HepG2 (cell line): Measurements from ENCODE around the gene B4GALT5. TPM values are rescaled to one million over a fixed set of nuclear protein-coding genes. Genes with fewer than 3 reads are reported as not detected.
A peak's percentile ranks its signal among the peaks of the same experiment; 100 is the strongest.

Experiments used
- ATAC-seq: fragments of 200-7000 bp; cut with Tn5 transposase; 3 replicates; pipeline ENCODE4 v1.9.1; 2020; ENCODE audit warnings: mild to moderate bottlenecking, moderate library complexity
- BruUV-seq: library from RNA; stranded (reverse); fragments of 400-500 nt; replicated peaks from 2 replicates; lab custom pipeline; 2021; lab: Mats Ljungman, UMichigan
- CTCF ChIA-PET: fragments of 300-600 bp; formaldehyde crosslinking; extraction: SDS; loops from one replicate; lab custom pipeline; 2021; ENCODE audit warnings: low total read pairs, inconsistent platforms, low intra/inter-chr PET ratio; lab: Yijun Ruan, JAX
- POLR2A ChIA-PET: fragments of 350-600 bp; sonication (Branson Sonifier 250); formaldehyde crosslinking; loops from one replicate; lab custom pipeline; 2020; ENCODE audit warnings: antibody characterized with exemption, inconsistent platforms; lab: Yijun Ruan, JAX
- DNase-seq: peaks from one replicate; pipeline ENCODE4 v3.0.0-alpha.2; 2015; ENCODE audit warnings: low spot score
- FAIRE-seq: peaks from 3 replicates; lab custom pipeline; 2011; peaks lifted over from hg19 to GRCh38; lab: Jason Lieb, UNC
- H2AFZ ChIP-seq: one replicate; pipeline ENCODE4 v1.6.1; 2011; ENCODE audit warnings: low read length, inconsistent platforms
- H3K27ac ChIP-seq: fragments of 300-600 bp; 3 replicates; pipeline ENCODE4 v1.8.0; 2011; ENCODE audit warnings: mixed run types, mild to moderate bottlenecking, mixed read lengths, low read length, inconsistent platforms; ENCODE audit not compliant: insufficient read depth; ENCODE audit errors: extremely low read length
- H3K27me3 ChIP-seq, 2 experiments: fragments of 200-600 bp in 1 of 2; 2 replicates in 1 of 2; 3 replicates in 1 of 2; pipeline versions ENCODE4 v1.6.0 to v1.8.0; 2011; ENCODE audit warnings: low read length in 2 of 2, mild to moderate bottlenecking in 2 of 2, moderate library complexity in 2 of 2, inconsistent platforms in 1 of 2; ENCODE audit not compliant: insufficient read depth in 2 of 2, control insufficient read depth in 1 of 2
- H3K36me3 ChIP-seq, 2 experiments: fragments of 200-600 bp in 1 of 2; replicated peaks in 1 of 2; 2 replicates in 1 of 2; 3 replicates in 1 of 2; pipeline versions ENCODE4 v1.5.1 to v1.8.0; 2011; ENCODE audit warnings: low read length in 2 of 2, inconsistent platforms in 1 of 2; ENCODE audit not compliant: insufficient read depth in 2 of 2, control insufficient read depth in 1 of 2
- H3K4me1 ChIP-seq: 2 replicates; pipeline ENCODE4 v1.5.1; 2012; ENCODE audit warnings: low read length, inconsistent platforms; ENCODE audit not compliant: insufficient read depth
- H3K4me2 ChIP-seq: 2 replicates; pipeline ENCODE4 v1.6.0; 2011; ENCODE audit warnings: low read depth, low read length, inconsistent platforms
- H3K4me3 ChIP-seq, 3 experiments: fragments of 200-600 bp in 1 of 3; sonication (generic), shearing (Covaris generic) in 1 of 3; replicated peaks in 1 of 3; 2 replicates each; pipeline ENCODE4 v1.5.1; 2011 to 2016; ENCODE audit warnings: low read length in 3 of 3, inconsistent platforms in 2 of 3, low read depth in 2 of 3, mild to moderate bottlenecking in 2 of 3, control low read depth in 1 of 3, mixed read lengths in 1 of 3; ENCODE audit not compliant: insufficient read depth in 1 of 3
- H3K79me2 ChIP-seq: one replicate; pipeline ENCODE4 v1.6.1; 2011; ENCODE audit warnings: low read length, inconsistent platforms; ENCODE audit not compliant: insufficient read depth
- H3K9ac ChIP-seq: 2 replicates; pipeline ENCODE4 v1.6.0; 2011; ENCODE audit warnings: mild to moderate bottlenecking, low read depth, low read length, inconsistent platforms; ENCODE audit not compliant: insufficient read depth
- H3K9me3 ChIP-seq: 2 replicates; pipeline ENCODE4 v1.5.1; 2012; ENCODE audit warnings: mild to moderate bottlenecking, low read length
- H4K20me1 ChIP-seq: 2 replicates; pipeline ENCODE4 v1.6.0; 2011; ENCODE audit warnings: inconsistent platforms, mild to moderate bottlenecking, low read length, moderate library complexity; ENCODE audit not compliant: insufficient read depth
- EHMT2 ChIP-seq: fragments of 200-600 bp; sonication (generic); IDR thresholded peaks from 2 replicates; pipeline ENCODE4 v1.7.0; 2017; ENCODE audit warnings: antibody characterized with exemption, low read depth, low read length, borderline replicate concordance
- GTF2F1 ChIP-seq: fragments of 150-350 bp; IDR thresholded peaks from 2 replicates; pipeline ENCODE4 v1.6.1; 2014; ENCODE audit warnings: low read length
- HNRNPK ChIP-seq: fragments of 200-400 bp; formaldehyde crosslinking; IDR thresholded peaks from 2 replicates; pipeline ENCODE4 v1.6.1; 2018; ENCODE audit warnings: low read length, low read depth, moderate library complexity, mild to moderate bottlenecking; ENCODE audit not compliant: poor library complexity, severe bottlenecking
- SALL1 ChIP-seq: sonication (generic); formaldehyde crosslinking; IDR thresholded peaks from 2 replicates; pipeline ENCODE4 v1.8.0; 2022; ENCODE audit warnings: mild to moderate bottlenecking, missing genetic modification reagents
- SPEN ChIP-seq: sonication (generic); formaldehyde crosslinking; IDR thresholded peaks from 2 replicates; pipeline ENCODE4 v1.5.1; 2020; ENCODE audit warnings: low read depth, mild to moderate bottlenecking, missing genetic modification reagents
- YY1 ChIP-seq: IDR thresholded peaks from 2 replicates; pipeline ENCODE4 v1.6.1; 2011; ENCODE audit warnings: low read length, low read depth, moderate library complexity, mild to moderate bottlenecking; ENCODE audit not compliant: insufficient read depth, insufficient replicate concordance
- ZNF331 ChIP-seq: sonication (generic); formaldehyde crosslinking; IDR thresholded peaks from 2 replicates; pipeline ENCODE4 v1.4.0; 2020; ENCODE audit warnings: missing genetic modification reagents
- ZNF556 ChIP-seq: sonication (generic); formaldehyde crosslinking; IDR thresholded peaks from 2 replicates; pipeline ENCODE4 v1.4.0; 2020; ENCODE audit warnings: mild to moderate bottlenecking, missing genetic modification reagents, borderline replicate concordance
- ZZZ3 ChIP-seq: sonication (generic); formaldehyde crosslinking; IDR thresholded peaks from 2 replicates; pipeline ENCODE4 v1.4.0; 2020; ENCODE audit warnings: missing genetic modification reagents, mild to moderate bottlenecking, borderline replicate concordance
- WGBS: methylation state at CpG from one replicate; pipeline ENCODE4 v1.1.6; 2017; ENCODE audit warnings: low lambda C conversion rate; 5-methylcytosine and 5-hydroxymethylcytosine counted together
- in situ Hi-C: cut with HindIII; loops from 2 replicates; pipeline ENCODE4 v1.10.0; 2017; ENCODE audit warnings: low pct_unique_long_range_greater_than_20kb; ENCODE audit not compliant: extremely low pct_ligation_motif_present
- intact Hi-C: fragments of 100-400 bp; cut with micrococcal nuclease; formaldehyde crosslinking; loops from one replicate; pipeline ENCODE4 v1.10.0; 2022; ENCODE audit not compliant: unreplicated experiment
- polyA plus RNA-seq, 8 experiments: library from polyadenylated mRNA; depleted of rRNA in 3 of 8; stranded (reverse) in 7 of 8; unstranded in 1 of 8; fragments of >200 nt; fragmentation: Illumina TruSeq in 4 of 8; extraction: Trizol in 4 of 8; gene quantifications; 2 replicates each; pipeline versions ENCODE4 v1.2.1 to v1.2.3, GENCODE V29; 2011 to 2016; ENCODE audit warnings: low read depth in 4 of 8, missing spikeins in 1 of 8, mixed read lengths in 1 of 8; ENCODE audit not compliant: insufficient read depth in 1 of 8
- total RNA-seq, 5 experiments: library from RNA; depleted of rRNA; stranded (reverse); fragments of >200 nt; fragmentation: Illumina TruSeq; extraction: Trizol; gene quantifications; 2 replicates each; pipeline ENCODE4 v1.2.3, GENCODE V29; 2016; ENCODE audit warnings: low read depth in 1 of 5
- TF ChIP-seq, protein P1 (sequence below): sonication (generic); formaldehyde crosslinking; IDR thresholded peaks from 2 replicates; pipeline ENCODE4 v1.4.0; 2020; ENCODE audit warnings: missing genetic modification reagents, borderline replicate concordance
- TF ChIP-seq, protein P2 (sequence below): sonication (generic); formaldehyde crosslinking; IDR thresholded peaks from 2 replicates; pipeline ENCODE4 v1.9.0; 2021; ENCODE audit warnings: missing genetic modification reagents, mild to moderate bottlenecking, borderline replicate concordance
- TF ChIP-seq, protein P3 (sequence below): IDR thresholded peaks from 2 replicates; pipeline ENCODE4 v1.6.1; 2018; ENCODE audit warnings: missing genetic modification reagents
- TF ChIP-seq, protein P4 (sequence below): sonication (generic); formaldehyde crosslinking; IDR thresholded peaks from 2 replicates; pipeline ENCODE4 v1.5.1; 2020; ENCODE audit warnings: mild to moderate bottlenecking, missing genetic modification reagents, borderline replicate concordance

Gene B4GALT5
- total and polyA plus RNA-seq, 2 of the 13 experiments (the other 11 are each of a cell fraction or from before 2014, with no cell fraction given): 27.3 to 30.9 TPM

DNA sequence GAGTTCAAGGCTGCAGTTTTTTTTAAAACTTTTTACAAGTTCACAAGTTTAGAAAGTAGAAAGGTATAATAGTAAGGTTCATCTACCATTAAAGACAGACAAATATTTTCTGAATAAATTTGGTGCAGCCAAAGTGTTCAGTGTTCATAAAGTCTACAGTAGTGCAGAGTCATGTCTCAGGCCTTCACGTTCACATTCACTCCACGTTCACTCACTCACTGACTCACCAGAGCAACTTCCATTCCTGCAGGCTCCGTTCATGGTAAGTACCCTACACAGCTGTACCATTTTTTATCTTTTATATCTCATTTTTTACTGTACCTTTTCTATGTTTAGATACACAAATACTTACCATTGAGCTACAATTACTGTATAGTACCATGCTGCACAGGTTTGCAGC is 67.6 kb downstream of the B4GALT5 start:
- Histone ChIP-seq H3K4me3 (no peak overlapping the region), H2AFZ (no peak overlapping the region), H3K9ac (no peak overlapping the region), H3K27ac (peak overlapping the region; percentile 1), H3K27me3 (no peaks in the 10 kb centered on the region), H3K4me1 (peaks cover 43% of the 10 kb centered on the region), H3K9me3 (no peaks in the 10 kb centered on the region), H3K36me3 (peaks cover 31 to 78% of the 10 kb centered on the region in 2 experiments), H3K4me2 (no peak overlapping the region), H3K79me2 (no peaks in the 10 kb centered on the region), H4K20me1 (no peaks in the 10 kb centered on the region)
- CTCF ChIA-PET: no interaction called here
- WGBS: 94% methylated on average over 3 of the region's 3 CpGs
- ATAC-seq (no peak), FAIRE-seq (no peak), DNase-seq (no peak)
- BruUV-seq: no TSS peak
- TF ChIP-seq SALL1 (CRISPR knock-in tag): no peak
- TF ChIP-seq ZNF556: no peak
- no peak for TF ChIP-seq ZZZ3
- no peak for TF ChIP-seq GTF2F1
- TF ChIP-seq, protein P1, sequence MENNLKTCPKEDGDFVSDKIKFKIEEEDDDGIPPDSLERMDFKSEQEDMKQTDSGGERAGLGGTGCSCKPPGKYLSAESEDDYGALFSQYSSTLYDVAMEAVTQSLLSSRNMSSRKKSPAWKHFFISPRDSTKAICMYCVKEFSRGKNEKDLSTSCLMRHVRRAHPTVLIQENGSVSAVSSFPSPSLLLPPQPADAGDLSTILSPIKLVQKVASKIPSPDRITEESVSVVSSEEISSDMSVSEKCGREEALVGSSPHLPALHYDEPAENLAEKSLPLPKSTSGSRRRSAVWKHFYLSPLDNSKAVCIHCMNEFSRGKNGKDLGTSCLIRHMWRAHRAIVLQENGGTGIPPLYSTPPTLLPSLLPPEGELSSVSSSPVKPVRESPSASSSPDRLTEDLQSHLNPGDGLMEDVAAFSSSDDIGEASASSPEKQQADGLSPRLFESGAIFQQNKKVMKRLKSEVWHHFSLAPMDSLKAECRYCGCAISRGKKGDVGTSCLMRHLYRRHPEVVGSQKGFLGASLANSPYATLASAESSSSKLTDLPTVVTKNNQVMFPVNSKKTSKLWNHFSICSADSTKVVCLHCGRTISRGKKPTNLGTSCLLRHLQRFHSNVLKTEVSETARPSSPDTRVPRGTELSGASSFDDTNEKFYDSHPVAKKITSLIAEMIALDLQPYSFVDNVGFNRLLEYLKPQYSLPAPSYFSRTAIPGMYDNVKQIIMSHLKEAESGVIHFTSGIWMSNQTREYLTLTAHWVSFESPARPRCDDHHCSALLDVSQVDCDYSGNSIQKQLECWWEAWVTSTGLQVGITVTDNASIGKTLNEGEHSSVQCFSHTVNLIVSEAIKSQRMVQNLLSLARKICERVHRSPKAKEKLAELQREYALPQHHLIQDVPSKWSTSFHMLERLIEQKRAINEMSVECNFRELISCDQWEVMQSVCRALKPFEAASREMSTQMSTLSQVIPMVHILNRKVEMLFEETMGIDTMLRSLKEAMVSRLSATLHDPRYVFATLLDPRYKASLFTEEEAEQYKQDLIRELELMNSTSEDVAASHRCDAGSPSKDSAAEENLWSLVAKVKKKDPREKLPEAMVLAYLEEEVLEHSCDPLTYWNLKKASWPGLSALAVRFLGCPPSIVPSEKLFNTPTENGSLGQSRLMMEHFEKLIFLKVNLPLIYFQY: no peak
- TF ChIP-seq, protein P2, sequence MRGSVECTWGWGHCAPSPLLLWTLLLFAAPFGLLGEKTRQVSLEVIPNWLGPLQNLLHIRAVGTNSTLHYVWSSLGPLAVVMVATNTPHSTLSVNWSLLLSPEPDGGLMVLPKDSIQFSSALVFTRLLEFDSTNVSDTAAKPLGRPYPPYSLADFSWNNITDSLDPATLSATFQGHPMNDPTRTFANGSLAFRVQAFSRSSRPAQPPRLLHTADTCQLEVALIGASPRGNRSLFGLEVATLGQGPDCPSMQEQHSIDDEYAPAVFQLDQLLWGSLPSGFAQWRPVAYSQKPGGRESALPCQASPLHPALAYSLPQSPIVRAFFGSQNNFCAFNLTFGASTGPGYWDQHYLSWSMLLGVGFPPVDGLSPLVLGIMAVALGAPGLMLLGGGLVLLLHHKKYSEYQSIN: no peak
- TF ChIP-seq YY1: no peak
- TF ChIP-seq SPEN: no peak
- TF ChIP-seq EHMT2: no peak
- TF ChIP-seq, protein P3, sequence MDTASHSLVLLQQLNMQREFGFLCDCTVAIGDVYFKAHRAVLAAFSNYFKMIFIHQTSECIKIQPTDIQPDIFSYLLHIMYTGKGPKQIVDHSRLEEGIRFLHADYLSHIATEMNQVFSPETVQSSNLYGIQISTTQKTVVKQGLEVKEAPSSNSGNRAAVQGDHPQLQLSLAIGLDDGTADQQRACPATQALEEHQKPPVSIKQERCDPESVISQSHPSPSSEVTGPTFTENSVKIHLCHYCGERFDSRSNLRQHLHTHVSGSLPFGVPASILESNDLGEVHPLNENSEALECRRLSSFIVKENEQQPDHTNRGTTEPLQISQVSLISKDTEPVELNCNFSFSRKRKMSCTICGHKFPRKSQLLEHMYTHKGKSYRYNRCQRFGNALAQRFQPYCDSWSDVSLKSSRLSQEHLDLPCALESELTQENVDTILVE (CRISPR knock-in tag): no peak
- TF ChIP-seq, protein P4, sequence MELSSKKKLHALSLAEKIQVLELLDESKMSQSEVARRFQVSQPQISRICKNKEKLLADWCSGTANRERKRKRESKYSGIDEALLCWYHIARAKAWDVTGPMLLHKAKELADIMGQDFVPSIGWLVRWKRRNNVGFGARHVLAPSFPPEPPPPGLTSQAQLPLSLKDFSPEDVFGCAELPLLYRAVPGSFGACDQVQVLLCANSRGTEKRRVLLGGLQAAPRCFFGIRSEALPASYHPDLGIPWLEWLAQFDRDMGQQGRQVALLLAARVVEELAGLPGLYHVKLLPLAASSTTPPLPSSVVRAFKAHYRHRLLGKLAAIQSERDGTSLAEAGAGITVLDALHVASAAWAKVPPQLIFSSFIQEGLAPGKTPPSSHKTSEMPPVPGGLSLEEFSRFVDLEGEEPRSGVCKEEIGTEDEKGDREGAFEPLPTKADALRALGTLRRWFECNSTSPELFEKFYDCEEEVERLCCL (CRISPR knock-in tag): no peak
- TF ChIP-seq ZNF331 (CRISPR knock-in tag): no peak
- no peak for TF ChIP-seq HNRNPK
- POLR2A ChIA-PET: no interaction called here
- intact Hi-C loops (no loop called here), in situ Hi-C loops (no loop called here)
